Measurements from ENCODE around the gene DDOST.

GRCh38 chr1:20697563-20697962 lies 36.4 kb upstream of the DDOST start:
- TF ChIP-seq, protein P1, sequence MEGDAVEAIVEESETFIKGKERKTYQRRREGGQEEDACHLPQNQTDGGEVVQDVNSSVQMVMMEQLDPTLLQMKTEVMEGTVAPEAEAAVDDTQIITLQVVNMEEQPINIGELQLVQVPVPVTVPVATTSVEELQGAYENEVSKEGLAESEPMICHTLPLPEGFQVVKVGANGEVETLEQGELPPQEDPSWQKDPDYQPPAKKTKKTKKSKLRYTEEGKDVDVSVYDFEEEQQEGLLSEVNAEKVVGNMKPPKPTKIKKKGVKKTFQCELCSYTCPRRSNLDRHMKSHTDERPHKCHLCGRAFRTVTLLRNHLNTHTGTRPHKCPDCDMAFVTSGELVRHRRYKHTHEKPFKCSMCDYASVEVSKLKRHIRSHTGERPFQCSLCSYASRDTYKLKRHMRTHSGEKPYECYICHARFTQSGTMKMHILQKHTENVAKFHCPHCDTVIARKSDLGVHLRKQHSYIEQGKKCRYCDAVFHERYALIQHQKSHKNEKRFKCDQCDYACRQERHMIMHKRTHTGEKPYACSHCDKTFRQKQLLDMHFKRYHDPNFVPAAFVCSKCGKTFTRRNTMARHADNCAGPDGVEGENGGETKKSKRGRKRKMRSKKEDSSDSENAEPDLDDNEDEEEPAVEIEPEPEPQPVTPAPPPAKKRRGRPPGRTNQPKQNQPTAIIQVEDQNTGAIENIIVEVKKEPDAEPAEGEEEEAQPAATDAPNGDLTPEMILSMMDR (IDR thresholded peaks at IDR 0.05): no peak
- no peak for TF ChIP-seq POLR2A (IDR thresholded peaks at IDR 0.05)

Measured in body of pancreas (tissue), 4 donors.